Measurements from ENCODE around the gene PHACTR2. TPM values are rescaled to one million over a fixed set of nuclear protein-coding genes. Genes with fewer than 3 reads are reported as not detected.
A peak's percentile ranks its signal among the peaks of the same experiment; 100 is the strongest.

Gene PHACTR2
- total and polyA plus RNA-seq, 2 of the 13 experiments (the other 11 are each of a cell fraction or from before 2014, with no cell fraction given) = 11.3 to 28.2 TPM

DNA sequence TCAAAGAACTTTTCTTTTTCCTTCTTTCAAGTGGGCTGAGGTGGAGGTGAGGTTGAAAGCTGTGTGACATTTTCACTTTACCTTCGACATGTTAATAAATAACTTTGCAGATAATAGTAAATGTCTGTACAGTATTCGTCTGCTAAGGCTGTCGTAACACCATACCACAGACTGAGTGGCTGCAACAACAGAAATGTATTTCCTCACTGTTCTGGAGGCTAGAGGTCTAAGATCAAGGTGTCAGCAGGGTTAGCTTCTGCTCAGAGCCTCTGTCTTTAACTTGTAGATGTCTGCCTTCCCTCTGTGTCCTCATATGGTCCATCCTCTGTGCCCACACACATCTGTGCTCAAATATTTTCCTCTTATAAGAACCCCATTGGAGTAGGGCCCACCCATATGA lies 14.9 kb downstream of the PHACTR2 start (continued):
- TF ChIP-seq TFAP4 (IDR thresholded peaks at IDR 0.05; ENCODE audit: borderline replicate concordance, low read depth) = peak; percentile 25; the same call in 1 of the 2 replicates
- TF ChIP-seq ZKSCAN5 (CRISPR knock-in tag; IDR thresholded peaks at IDR 0.05) = peak; percentile 68; the same call in 1 of the 2 replicates
- no peak for TF ChIP-seq ETV6 (CRISPR knock-in tag; conservative IDR thresholded peaks at IDR 0.05)
- 0 out of 2 replicates have a peak, but pooled peaks have one; percentile 20 for TF ChIP-seq TMF1 (CRISPR knock-in tag; IDR thresholded peaks at IDR 0.05; ENCODE audit: low read depth)
- no peak; the same call in 1 of the 2 replicates for TF ChIP-seq ZNF589 (CRISPR knock-in tag; conservative IDR thresholded peaks at IDR 0.05)
- TF ChIP-seq ZNF180 (CRISPR knock-in tag; IDR thresholded peaks at IDR 0.05; ENCODE audit: borderline replicate concordance, low read depth) = no peak
- TF ChIP-seq ZNF234 (CRISPR knock-in tag; conservative IDR thresholded peaks at IDR 0.05) = no peak
- TF ChIP-seq ZNF619 (CRISPR knock-in tag; IDR thresholded peaks at IDR 0.05) = no peak
- no peak for TF ChIP-seq DDIT3 (CRISPR knock-in tag; IDR thresholded peaks at IDR 0.05)
- TF ChIP-seq TCF7 (IDR thresholded peaks at IDR 0.05; ENCODE audit: low read depth) = peak; percentile 64
- peak; percentile 88 for TF ChIP-seq FOXO1 (CRISPR knock-in tag; IDR thresholded peaks at IDR 0.05)
- TF ChIP-seq ZNF660 (CRISPR knock-in tag; IDR thresholded peaks at IDR 0.05; ENCODE audit: borderline replicate concordance, low read depth) = no peak
- TF ChIP-seq ZNF414 (CRISPR knock-in tag; IDR thresholded peaks at IDR 0.05) = no peak; the same call in 1 of the 2 replicates
- TF ChIP-seq GATAD2A (CRISPR knock-in tag; IDR thresholded peaks at IDR 0.05) = peak; percentile 98
- TF ChIP-seq ZFX (CRISPR knock-in tag; IDR thresholded peaks at IDR 0.05; ENCODE audit: low read depth) = no peak
- TF ChIP-seq ZFP62 (CRISPR knock-in tag; IDR thresholded peaks at IDR 0.05) = no peak
- TF ChIP-seq RNF2 (conservative IDR thresholded peaks at IDR 0.05; ENCODE audit: low read depth) = no peak
- TF ChIP-seq ZNF550 (CRISPR knock-in tag; IDR thresholded peaks at IDR 0.05; ENCODE audit: borderline replicate concordance) = no peak
- TF ChIP-seq, protein P1, sequence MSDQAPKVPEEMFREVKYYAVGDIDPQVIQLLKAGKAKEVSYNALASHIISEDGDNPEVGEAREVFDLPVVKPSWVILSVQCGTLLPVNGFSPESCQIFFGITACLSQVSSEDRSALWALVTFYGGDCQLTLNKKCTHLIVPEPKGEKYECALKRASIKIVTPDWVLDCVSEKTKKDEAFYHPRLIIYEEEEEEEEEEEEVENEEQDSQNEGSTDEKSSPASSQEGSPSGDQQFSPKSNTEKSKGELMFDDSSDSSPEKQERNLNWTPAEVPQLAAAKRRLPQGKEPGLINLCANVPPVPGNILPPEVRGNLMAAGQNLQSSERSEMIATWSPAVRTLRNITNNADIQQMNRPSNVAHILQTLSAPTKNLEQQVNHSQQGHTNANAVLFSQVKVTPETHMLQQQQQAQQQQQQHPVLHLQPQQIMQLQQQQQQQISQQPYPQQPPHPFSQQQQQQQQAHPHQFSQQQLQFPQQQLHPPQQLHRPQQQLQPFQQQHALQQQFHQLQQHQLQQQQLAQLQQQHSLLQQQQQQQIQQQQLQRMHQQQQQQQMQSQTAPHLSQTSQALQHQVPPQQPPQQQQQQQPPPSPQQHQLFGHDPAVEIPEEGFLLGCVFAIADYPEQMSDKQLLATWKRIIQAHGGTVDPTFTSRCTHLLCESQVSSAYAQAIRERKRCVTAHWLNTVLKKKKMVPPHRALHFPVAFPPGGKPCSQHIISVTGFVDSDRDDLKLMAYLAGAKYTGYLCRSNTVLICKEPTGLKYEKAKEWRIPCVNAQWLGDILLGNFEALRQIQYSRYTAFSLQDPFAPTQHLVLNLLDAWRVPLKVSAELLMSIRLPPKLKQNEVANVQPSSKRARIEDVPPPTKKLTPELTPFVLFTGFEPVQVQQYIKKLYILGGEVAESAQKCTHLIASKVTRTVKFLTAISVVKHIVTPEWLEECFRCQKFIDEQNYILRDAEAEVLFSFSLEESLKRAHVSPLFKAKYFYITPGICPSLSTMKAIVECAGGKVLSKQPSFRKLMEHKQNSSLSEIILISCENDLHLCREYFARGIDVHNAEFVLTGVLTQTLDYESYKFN (CRISPR knock-in tag; conservative IDR thresholded peaks at IDR 0.05) = peak; percentile 89
- peak; percentile 83 for TF ChIP-seq FOSL2 (CRISPR knock-in tag; IDR thresholded peaks at IDR 0.05)
- TF ChIP-seq ZNF703 (CRISPR knock-in tag; IDR thresholded peaks at IDR 0.05; ENCODE audit: borderline replicate concordance) = no peak
- TF ChIP-seq, protein P2, sequence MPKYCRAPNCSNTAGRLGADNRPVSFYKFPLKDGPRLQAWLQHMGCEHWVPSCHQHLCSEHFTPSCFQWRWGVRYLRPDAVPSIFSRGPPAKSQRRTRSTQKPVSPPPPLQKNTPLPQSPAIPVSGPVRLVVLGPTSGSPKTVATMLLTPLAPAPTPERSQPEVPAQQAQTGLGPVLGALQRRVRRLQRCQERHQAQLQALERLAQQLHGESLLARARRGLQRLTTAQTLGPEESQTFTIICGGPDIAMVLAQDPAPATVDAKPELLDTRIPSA (CRISPR knock-in tag; IDR thresholded peaks at IDR 0.05; ENCODE audit: borderline replicate concordance) = no peak
- TF ChIP-seq SYNCRIP (IDR thresholded peaks at IDR 0.05; ENCODE audit: insufficient read depth, low read depth, low read length) = no peak
- peak; percentile 66 for TF ChIP-seq PATZ1 (CRISPR knock-in tag; IDR thresholded peaks at IDR 0.05)

All from HepG2 (cell line).